HG02852 (cell line): ENCODE measurements around the gene ACIN1.

Source experiments
- ATAC-seq: cut with Tn5 transposase; IDR thresholded peaks from one replicate; pipeline ENCODE4 v1.9.1; 2021; ENCODE audit warnings: mild to moderate bottlenecking, moderate library complexity; ENCODE audit not compliant: unreplicated experiment

ACIN1 gene

DNA sequence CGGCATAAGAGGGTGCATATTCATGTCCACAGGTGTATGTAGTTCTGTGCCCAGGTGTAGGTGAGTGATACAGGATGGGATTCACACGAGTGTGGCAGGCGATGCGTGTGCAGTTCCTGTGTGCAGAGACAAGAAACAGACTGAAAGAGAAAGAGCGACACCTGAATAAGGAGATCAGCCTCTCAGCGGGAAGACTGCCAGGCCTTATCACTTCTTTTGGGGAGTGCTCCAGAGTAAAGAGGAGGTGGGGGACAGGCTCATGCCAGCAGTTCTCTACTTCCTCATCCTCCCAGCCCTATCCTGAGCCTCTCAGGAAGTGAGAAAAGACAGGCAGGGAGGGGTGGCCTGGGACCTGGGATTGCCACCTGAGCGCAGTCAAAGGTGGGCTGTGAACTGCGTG is 50.1 kb downstream of the ACIN1 start:
- ATAC-seq: no peak

DNA sequence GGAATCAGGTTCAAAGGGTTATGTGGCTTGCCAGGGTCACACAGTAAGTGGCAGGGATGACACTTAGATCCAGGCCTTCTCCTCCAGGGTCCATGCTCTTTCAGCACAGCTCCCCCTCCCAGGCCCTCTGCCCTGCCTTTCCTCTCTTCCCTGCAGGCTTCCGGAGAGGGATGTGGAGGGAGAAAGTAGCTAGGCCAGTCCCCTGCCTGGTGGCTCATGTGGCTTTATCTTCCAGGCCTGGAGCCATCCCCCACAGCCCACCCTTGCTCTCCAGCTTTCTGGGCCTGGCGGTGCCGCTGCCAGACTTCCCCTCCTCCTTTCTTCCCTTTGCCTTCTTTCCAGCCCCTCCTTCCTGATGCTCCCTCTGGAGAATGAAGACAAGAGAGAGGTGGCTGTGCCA is 51.2 kb downstream of the ACIN1 start:
- no peak for ATAC-seq

DNA sequence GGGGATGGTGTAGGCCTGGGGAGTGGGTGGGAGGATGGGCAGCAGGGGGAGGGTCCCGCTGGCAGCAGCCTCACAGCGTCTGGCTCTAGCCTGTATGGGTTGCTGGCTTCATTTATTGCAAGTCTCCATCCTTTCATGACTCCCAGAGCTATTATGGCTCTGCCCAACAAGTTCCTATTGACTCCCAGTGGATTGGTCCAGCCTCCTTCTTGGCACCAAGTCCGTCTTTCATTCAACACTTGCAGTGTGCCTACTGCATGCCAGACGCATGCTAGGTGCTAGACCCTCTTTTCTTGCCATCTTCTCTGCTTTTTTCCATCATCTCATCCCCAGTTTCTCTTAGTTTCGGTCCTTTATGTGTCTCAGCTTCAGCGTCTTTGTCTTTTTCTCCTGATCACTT is 51.8 kb downstream of the ACIN1 start:
- ATAC-seq: no peak

DNA sequence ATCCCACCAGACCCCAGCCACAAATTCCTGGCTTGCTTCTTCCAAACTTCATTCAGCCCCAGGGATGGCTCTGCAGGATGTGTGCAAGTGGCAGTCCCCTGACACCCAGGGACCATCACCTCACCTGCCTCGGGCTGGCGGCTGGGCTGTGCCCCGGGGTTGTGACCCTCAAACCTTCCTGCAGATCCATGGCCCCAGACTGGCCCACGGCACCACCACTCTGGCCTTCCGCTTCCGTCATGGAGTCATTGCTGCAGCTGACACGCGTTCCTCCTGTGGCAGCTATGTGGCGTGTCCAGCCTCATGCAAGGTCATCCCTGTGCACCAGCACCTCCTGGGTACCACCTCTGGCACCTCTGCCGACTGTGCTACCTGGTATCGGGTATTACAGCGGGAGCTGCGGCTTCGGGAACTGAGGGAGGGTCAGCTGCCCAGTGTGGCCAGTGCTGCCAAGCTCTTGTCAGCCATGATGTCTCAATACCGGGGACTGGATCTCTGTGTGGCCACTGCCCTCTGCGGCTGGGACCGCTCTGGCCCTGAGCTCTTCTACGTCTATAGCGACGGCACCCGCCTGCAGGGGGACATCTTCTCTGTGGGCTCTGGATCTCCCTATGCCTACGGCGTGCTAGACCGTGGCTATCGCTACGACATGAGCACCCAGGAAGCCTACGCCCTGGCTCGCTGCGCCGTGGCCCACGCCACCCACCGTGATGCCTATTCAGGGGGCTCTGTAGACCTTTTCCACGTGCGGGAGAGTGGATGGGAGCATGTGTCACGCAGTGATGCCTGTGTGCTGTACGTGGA is 52.6 kb downstream of the ACIN1 start, which contains the start of gene PSMB11:
Gene PSMB11 (plus strand): TSS at position 51 of the 804 bp plus-strand sequence. CDS start 14 bp downstream, at position 65.
- no peak for ATAC-seq

DNA sequence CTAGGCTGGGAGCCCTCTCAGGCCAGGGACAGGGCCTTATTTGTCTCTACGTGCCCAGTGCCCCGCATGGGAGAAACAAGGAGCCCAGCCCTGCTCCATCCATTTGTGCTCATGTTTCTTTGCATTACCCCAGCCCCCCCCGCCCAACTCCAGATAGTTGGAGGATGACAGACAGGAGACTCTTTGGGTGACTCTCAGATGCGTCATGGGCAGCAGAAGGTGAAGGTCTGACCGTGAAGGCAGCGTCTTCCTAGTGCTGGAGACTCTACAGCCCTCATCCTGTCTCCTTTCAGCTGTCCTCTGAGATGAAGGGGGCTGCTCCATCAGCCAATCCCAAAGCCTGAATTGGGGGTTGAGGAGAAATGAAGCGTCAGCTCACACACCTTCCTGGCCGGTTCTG is 53.2 kb downstream of the ACIN1 start:
- no peak for ATAC-seq

DNA sequence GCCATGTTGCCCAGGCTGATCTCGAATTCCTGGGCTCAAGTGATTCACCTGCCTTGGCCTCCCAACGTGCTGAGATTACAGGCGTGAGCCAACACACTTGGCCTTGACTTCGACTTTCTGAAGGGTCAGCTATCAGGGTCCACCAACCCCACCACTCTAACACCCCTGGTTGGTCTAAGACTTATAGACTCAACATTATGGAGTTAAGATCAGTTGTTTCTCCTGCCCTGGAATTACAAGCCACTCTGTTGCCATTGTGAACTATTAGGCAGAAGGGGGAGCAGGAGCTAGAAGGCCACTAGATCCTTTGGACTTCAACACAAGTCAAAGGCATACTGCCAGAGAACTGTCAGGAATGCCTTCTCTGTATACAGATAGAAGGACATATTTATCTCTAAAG is 54.8 kb downstream of the ACIN1 start:
- ATAC-seq: no peak

DNA sequence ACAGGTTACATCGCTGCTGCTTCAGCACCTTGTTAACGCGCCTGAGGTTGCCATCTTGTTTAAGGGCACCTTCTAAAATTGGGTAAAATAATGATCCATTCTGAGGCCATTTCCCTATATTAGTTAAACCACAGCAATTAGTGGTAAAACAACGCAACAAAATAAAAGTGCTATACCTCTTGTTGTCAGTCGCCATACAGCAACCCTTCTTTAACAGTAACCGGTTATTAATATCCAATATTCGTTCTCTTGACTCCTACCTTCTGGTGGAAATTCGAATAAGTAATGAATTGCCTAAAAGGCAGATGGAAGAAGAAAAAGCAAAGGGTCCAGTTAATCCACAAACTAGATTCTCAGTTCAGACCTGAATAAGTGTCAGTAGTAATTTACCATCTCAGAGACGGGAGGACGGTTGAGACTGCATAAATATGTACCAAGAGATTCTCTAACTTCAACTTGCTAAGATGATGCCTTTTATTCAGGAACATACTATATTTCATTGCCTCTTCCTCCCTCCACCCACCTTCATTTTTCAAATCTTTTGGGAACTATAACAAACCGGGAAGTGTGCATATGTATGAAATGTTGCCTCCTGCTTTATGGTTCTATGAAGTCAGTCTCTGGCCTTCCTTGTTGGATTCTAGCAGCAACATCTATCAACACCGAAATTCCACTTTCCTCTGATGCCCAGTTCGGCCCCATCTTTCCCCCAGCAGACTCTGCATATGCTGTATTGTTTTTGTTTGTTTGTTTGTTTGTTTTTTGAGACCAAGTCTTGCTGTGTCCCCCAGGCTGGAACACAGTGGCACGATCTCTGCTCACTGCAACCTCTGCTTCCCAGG is 59.4 kb downstream of the ACIN1 start:
- no peak for ATAC-seq

DNA sequence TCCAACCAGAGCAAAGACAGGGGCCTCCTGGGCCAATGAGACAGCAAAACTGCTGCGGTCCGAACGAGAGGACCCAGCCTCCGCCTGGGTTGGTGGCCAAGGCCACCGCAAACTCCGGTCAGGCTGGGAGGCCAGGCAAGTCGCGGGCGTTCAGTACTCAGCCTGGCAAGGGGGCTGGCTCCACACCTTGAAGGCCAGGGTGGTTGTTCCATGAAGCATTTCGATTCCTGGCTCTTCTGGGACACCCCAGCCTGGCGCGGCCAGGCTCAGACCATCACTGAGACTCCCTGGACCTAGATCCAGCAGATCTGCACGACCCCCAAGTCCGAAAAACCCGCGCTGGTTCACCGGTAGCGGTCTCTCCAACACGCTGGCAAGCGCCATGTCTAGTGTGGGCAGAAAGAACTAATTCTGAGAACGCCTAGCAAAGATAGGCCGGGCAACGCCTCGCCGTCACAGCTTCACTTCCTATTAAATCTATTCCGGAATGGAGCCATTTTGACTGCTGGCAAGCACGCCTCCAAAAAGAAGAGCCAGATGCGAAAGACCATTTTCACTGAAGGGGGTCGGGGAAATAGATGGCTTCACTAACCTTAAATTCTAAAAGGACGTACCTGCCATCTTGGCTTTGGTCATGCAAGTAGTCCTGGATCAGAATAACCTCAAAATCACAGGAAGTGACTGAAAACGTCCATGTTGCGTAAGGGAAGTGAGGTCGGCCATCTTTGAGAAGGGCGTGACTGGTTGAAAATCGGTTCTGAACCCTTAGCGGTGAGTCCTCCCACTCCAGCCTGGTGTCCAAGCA is 60.2 kb downstream of the ACIN1 start, which contains the start of gene PSMB5:
Gene PSMB5 (minus strand): TSS at position 403 of the 805 bp plus-strand sequence. CDS start 19 bp downstream, at position 384.
- peak; percentile 96 for ATAC-seq

DNA sequence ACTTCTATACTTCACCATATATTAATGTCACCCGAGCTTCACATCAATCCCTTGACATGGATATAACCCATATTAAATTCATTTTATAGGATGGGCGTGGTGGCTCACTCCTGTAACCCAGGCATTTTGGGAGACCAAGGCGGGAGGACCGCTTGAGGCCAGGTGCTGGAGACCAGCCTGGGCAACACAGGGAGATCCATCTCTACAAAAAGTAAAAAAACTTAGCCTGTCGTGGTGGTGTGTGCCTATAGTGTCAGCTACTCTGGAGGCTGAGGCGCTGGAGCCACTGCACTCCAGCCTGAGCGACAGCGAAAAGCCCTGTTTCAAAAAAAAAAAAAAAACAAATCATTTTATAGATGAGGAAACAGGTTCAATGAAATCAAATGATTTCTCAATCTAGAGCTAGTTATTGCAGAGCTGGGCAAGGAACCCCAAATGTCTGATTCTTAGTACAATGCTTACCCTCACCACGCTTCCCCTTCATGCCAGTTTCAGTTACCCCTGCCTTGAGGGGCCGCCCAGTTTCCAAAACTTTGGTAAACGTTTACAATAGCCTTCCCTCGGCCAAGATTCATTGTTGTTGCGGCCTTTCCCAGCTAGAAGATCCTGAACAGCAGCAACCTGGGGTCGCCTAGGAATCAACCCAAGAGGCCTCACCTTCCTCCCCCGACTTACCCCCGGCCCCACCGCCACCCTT is 61.0 kb downstream of the ACIN1 start:
- ATAC-seq: no peak

DNA sequence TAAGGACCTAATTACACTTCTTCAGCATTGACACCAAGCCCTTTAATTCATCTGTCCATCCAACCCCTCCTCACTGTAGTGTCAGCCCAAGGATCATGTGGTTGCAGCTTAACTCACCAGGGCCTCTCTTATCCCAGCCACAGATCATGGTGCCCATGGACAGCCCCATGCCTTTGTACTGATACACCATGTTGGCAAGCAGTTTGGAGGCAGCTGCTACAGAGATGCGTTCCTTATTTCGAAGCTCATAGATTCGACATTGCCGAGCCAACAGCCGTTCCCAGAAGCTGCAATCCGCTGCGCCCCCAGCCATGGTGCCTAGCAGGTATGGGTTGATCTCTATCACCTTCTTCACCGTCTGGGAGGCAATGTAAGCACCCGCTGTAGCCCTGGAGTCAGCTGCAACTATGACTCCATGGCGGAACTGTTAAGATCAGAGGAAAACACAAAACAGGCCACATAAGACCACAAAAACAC is 61.6 kb downstream of the ACIN1 start:
- ATAC-seq: no peak

DNA sequence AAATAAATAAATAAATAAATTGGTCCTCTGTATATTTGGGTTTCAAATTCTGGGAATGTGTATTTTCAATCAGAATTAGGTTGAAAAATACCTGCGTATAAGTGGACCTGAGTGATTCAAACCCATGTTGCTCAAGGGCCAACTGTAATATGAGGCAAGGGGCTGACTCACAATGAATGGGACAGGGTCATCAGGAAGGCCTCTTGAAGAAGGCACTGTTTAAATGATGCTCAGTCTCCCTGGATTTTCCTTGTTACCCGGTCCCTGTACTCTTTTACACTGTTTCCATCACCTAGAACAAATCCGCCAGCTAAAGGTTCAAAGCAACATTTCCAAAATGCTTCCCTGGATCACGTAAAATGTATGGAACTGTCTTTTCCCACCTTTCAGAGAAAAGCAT is 64.0 kb downstream of the ACIN1 start:
- no peak for ATAC-seq

DNA sequence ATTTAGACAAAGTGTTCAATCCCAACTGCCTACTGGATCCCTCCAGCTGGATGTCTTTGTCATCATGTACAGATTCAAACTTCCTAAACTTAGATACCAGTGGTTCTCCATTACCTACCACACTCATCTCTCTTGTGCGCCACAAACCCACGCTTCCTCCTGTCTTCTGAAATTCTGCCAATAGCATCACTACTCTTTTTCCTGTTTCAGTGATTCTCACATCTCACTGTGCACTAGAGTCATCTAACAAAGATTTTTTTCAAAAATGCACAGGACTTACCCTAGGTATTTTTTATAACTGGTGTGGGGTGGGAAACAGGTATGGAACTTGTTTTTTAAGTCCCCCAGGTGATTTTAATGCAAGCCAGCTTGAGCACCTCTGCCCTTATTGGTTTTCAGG is 66.1 kb downstream of the ACIN1 start:
- ATAC-seq: no peak

DNA sequence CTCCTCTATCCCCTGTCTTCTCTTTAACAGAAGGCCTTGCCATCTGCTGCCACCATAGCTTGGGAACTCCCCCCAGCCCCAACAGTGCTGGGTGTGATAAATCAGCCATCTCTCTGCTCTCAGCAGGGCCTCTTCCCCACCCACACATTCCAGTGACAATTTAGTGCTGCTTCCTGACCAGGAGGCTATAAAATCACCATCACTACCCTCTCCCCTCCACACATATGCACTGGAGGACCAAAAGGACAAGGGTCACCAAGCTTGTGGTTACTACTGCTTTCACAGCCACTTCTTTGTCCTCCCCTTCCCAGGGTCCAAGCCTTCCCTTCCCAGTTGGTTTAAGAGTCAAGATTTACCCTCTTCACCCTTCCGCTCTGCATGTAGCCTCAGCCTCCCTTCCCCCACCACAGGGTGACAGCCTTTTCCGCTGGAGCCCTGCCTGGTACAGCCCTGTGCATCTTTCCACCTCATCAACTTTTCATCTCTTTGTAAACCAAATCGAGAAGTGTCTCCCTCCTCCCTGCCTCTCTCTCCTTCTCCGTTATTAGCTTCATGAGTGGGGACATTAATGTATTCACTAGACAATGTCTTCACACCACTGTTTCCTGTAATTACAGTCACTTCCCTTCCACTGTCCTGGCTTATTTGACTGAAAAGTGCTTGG is 69.7 kb downstream of the ACIN1 start:
- no peak for ATAC-seq

DNA sequence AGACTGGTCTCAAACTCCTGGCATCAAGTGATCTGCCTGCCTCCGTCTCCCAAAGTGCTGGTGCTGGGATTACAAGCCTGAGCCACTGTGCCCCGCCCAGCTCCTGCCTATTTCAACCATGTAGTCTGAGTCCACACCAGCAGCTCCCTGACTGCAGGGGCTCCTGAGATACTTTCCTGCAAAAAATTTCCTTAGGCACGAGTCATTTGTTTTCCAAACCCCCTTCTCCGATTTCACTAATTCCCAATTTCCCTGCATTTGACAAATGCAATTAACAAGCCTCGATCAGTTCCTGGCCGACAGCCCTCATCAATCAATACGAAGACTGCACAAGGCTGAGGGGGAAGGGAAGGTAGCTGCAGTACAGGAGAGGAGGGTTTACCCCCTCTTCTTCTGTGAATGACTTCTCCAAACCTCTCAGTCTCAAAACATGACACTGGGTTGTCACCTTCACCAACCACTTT is 70.3 kb downstream of the ACIN1 start:
- ATAC-seq: no peak

DNA sequence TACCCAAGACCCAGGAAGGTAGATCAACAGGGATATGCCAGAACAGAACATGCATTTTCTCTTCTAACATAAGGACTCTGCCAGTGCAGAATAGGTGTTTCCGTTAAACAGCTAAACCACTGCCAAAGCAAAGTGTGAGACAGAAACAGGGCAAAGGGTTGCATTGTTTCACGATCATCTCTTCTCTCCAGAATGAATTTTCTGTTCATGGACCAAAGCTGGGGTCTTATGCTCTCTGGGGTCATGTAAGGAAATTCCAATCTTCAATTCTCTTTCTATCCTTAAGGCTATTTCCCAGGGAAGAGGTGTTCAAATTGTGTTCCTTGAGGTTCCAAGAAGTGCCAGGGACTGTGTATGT is 71.2 kb downstream of the ACIN1 start:
- ATAC-seq: no peak

DNA sequence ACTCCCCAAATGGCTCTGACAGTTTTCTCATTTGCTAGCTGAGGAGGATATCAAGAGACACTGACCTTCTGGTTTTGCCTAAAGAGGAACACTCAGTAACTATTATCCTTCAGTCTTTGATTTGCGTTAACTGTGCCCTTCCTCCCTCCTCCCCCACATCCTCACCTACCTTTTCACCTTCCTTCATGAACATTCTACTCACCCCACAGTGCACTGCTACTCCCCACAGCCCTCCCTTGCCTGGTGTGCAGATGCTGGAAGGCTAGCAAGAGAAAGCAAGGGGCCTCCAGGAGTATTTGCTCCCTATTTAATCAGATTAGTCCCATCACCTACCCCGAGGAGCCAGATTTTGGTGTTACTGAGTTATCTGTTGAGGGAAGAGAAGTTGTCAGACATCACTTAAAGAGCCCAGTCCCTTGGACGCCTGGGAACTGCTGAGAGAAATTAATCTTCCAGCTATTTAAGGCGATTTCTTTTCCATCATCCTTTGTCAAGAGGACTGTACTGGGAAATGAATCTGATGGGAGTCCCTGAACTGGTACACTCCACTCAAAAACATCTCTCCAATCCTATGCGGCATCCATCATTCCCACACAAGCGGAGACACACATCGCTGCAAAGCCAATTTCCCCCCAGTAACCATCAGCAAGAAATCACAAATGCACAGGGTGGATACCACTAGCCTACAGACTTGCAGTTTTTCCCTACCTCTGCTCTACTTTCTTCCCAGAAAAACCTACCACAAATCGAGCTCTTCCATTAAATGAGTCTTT is 71.7 kb downstream of the ACIN1 start:
- no peak for ATAC-seq

DNA sequence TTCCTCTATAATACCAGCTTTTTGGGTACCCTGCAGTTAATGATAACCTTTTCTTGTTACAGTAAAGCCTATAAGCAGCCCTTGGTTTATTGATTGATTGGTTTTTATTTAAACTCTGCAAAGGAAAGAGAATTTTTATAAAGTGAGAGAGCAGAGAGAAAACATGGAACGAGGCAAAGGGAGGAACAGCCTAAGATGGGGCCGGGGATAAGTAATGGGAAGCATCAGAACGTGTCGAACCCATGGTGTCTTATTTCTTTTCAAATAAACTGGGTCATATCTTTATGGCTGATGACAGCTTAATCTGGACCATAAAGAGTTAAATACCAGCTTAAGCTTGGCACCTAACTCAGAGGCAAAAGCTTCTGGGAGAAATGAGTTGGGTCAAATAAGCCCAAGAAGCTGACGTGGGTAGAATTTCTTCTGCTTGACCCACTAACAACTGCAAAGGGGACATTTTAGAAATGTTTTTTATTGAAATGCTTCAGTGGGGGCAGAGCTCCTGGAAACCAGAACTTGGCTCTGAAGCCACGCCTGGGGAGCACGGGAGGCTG is 73.0 kb downstream of the ACIN1 start:
- no peak for ATAC-seq

DNA sequence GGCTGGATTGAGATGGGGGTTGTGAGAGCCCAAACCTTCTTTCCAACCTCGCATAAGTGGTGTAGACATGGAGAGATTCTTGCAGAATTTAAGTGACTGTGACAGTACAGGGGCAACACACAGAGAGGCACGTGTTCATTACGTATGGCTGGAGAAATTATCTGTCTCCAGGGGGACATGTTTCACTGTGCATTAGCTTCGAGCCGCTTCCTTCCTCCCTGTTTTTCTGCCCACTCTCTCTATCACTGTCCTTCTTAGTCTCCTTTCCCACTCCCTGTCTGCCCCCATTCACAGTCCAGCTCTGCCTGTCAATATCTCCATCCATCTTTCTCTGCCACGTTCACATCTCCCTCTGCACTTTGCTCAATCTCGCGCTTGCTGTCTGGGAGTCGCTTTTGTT is 73.5 kb downstream of the ACIN1 start:
- ATAC-seq: no peak
